ENCODE data around the gene RPLP2.

DNA sequence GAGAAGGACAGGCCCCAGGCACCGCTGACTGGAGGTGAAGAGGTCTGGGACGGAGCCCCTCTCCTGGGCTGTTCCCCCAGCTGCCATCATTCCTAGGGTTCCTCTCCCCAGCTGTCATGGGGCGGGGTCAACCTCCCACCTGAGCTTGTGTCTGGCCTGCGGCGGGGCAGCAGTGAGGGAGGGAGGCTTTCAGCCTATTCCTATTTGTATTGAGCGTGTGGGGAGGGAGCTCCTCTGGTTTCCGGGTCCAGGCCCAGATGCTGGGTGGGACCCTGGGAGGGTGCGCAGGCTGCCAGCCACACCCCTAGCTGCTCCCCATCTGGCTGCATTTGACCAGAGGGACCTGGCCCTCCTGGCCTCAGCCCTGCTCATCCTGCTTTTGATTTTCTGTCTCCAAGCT is 46.6 kb downstream of the RPLP2 start:
- TF ChIP-seq CTCF (IDR thresholded peaks at IDR 0.05; ENCODE audit: insufficient read depth, low read length) (no peak), POLR2AphosphoS5 (IDR thresholded peaks at IDR 0.05; ENCODE audit: low read depth) (no peak), GABPA (IDR thresholded peaks at IDR 0.05; ENCODE audit: low read depth) (no peak)

Measured in HL-60 (cell line).